Calu3 (cell line): ENCODE measurements around the gene PNPLA5. TPM values are rescaled to one million over a fixed set of nuclear protein-coding genes. Genes with fewer than 3 reads are reported as not detected.

Experiments
- BruUV-seq: library from RNA; stranded (reverse); fragments of 400-500 nt; replicated peaks from 2 replicates; lab custom pipeline; 2021; lab: Mats Ljungman, UMichigan
- CTCF ChIA-PET: fragments of 300-600 bp; sonication (Branson Sonifier 250); formaldehyde crosslinking; loops from one replicate; lab custom pipeline; 2022; ENCODE audit warnings: antibody characterized with exemption; lab: Charles Lee
- DNase-seq: peaks from one replicate; pipeline ENCODE4 v3.0.0; 2022
- H3K27ac Mint-ChIP-seq: one replicate; pipeline ENCODE4 v1.8.0; 2022; ENCODE audit warnings: mixed read lengths; ENCODE audit not compliant: unreplicated experiment
- H3K27me3 Mint-ChIP-seq: one replicate; pipeline ENCODE4 v1.8.0; 2022; ENCODE audit warnings: mixed read lengths; ENCODE audit not compliant: unreplicated experiment
- H3K36me3 Mint-ChIP-seq: one replicate; pipeline ENCODE4 v1.8.0; 2022; ENCODE audit warnings: mild to moderate bottlenecking, moderate library complexity, mixed read lengths; ENCODE audit not compliant: insufficient read depth, unreplicated experiment
- H3K4me1 Mint-ChIP-seq: one replicate; pipeline ENCODE4 v1.8.0; 2022; ENCODE audit warnings: mild to moderate bottlenecking, low read depth, mixed read lengths; ENCODE audit not compliant: unreplicated experiment
- H3K4me3 Mint-ChIP-seq: one replicate; pipeline ENCODE4 v1.8.0; 2022; ENCODE audit warnings: mild to moderate bottlenecking, low read depth, moderate library complexity, mixed read lengths; ENCODE audit not compliant: unreplicated experiment
- H3K9me3 Mint-ChIP-seq: one replicate; pipeline ENCODE4 v1.8.0; 2022; ENCODE audit warnings: low read depth, mixed read lengths; ENCODE audit not compliant: unreplicated experiment
- CTCF ChIP-seq: fragments of 200-600 bp; IDR thresholded peaks from one replicate; pipeline ENCODE4 v1.8.0; 2022; ENCODE audit warnings: antibody characterized with exemption; ENCODE audit not compliant: unreplicated experiment
- intact Hi-C: fragments of 100-400 bp; cut with micrococcal nuclease; formaldehyde crosslinking; loops from one replicate; pipeline ENCODE4 v1.10.0; 2022; ENCODE audit not compliant: unreplicated experiment
- total RNA-seq: library from RNA; stranded (reverse); gene quantifications from 2 replicates; pipeline ENCODE4 v1.2.3, GENCODE V29; 2022

The PNPLA5 gene
- total RNA-seq, 1 experiment from 2014 or later, result not detected

- intact Hi-C loops, result no loop called here
- Mint-ChIP-seq H3K4me3 (no peak overlapping the region), H3K27ac (no peak overlapping the region), H3K9me3 (no peaks in the 10 kb centered on the region), H3K36me3 (no peaks in the 10 kb centered on the region), H3K4me1 (no peaks in the 10 kb centered on the region), H3K27me3 (no peaks in the 10 kb centered on the region)
- TF ChIP-seq CTCF, result no peak
- BruUV-seq, result no TSS peak
- CTCF ChIA-PET, result no interaction called here
- no peak for DNase-seq
Observed at GRCh38 chr22:43830931-43831560, 60.8 kb downstream of the PNPLA5 start.

GRCh38 chr22:43829904-43830851, 61.6 kb downstream of the PNPLA5 start:
- BruUV-seq, result no TSS peak
- Mint-ChIP-seq H3K27me3 (no peaks in the 10 kb centered on the region), H3K36me3 (no peaks in the 10 kb centered on the region), H3K4me1 (no peaks in the 10 kb centered on the region), H3K9me3 (no peaks in the 10 kb centered on the region), H3K4me3 (no peak overlapping the region), H3K27ac (no peak overlapping the region)
- intact Hi-C loops, result no loop called here
- no peak for DNase-seq
- no peak for TF ChIP-seq CTCF
- CTCF ChIA-PET, result interaction anchor here (0.6 kb wide), 1 partner anchor 258 kb away, joined by 3 read pairs; no protein-coding TSS in a partner anchor

Other genes with a start within 250 kb of the PNPLA5 start
- gene EFCAB6, start 79.7 kb downstream of the PNPLA5 start, total RNA-seq, result 2.2 and 2.3 TPM in 2 replicates
- 7.9 and 9.1 TPM in 2 replicates for gene SULT4A1, start 29.5 kb downstream of the PNPLA5 start, total RNA-seq
- 8.0 and 9.5 TPM in 2 replicates for gene PNPLA3, start 31.8 kb upstream of the PNPLA5 start, total RNA-seq
- 47.0 and 55.3 TPM in 2 replicates for gene SAMM50, start 63.4 kb upstream of the PNPLA5 start, total RNA-seq
- 11.1 and 15.6 TPM in 2 replicates for gene PARVB, start 132.3 kb upstream of the PNPLA5 start, total RNA-seq